Activated CD4-positive, CD25-positive, alpha-beta regulatory T cell (primary cell): ENCODE measurements around the gene MRPL11.

Experiments
- DNase-seq, 4 experiments: peaks; one replicate each; lab custom pipeline; 2025; lab: John Stamatoyannopoulos, UW

The MRPL11 gene

DNA sequence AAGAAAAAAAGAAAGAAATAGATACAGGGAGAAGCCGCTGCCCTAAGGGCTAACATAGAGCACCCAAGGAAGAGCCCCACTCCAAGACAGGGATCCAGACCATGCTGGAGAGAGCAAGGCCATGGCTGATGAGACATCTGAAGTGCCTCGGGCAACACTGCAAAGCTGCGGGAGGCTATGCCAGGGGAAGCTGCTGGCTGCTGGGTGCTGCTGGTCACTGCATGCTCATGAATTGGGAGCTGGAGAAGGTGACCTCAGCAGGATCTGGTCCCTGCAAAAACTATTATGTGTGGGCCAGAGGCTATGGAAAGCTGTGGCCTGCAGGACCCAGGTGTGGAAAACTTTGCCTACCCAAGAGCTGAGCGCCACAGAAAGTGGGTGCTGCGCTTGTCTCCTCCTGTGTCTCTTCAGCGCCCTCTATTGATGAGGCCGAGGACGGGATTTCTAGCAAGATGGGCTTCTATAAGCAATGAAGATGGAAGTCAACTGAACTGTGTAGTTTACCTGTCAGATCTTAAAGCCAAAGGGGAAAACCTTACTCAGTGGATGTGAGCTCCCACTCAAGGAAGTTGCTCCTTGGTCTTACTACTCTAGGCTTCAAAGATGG is 49.8 kb downstream of the MRPL11 start:
- DNase-seq, result peak; percentile 16 to 46 (median 36)

DNA sequence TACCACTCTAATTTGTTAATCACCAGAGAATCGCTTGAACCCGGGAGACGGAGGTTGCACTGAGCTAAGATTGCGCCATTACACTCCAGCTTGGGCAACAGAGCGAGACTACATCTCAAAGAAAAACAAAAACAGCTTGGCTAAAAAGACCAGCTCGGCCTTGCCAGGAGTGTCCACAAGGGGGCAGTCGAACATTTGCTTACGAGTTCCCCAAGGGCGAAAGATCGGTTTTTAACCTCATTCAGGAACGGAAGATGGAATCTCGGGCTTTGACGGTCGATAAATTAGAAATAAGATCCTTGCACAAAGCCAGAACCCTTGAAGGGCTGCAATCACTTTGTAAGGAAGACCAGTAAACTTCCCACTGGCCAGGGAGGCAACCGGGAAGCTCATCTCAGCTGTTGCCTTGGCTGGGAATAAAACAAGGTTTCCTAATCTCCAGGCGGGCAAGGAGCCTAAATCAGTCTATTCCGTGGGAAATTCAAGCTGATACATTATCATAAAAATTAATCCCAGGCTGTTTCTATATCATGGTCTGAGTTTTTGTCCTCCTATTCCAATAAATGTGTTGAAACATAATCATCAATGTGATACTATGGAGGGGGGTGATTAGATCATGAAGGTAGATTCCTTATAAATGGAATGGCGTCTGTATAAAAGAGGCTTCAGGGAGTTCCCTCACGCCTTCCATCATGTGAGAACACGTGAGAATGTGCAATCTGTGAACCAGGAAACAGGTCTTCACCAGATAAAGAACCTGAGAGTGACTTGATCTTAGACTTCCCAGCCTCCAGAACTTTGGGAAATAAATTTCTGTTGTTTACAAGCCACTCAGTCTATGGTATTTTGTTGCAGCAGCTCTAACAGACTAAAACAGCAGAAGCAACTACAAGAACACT is 52.2 kb downstream of the MRPL11 start:
- DNase-seq, result peak; percentile 60 to 77 (median 69)
